DMS53 treated with DMSO at 0.1 percent for 48 hours (cell line): ENCODE results near the gene ATF7.

ENCODE experiments used
- DNase-seq: peaks from one replicate; lab custom pipeline; 2025; ENCODE audit not compliant: unreplicated experiment; lab: John Stamatoyannopoulos, UW

The ATF7 gene

GRCh38 chr12:53532021-53532420, 94.2 kb downstream of the ATF7 start:
- no peak for DNase-seq

GRCh38 chr12:53530920-53531319, 95.3 kb downstream of the ATF7 start:
- DNase-seq: no peak

GRCh38 chr12:53530061-53530460, 96.1 kb downstream of the ATF7 start:
- no peak for DNase-seq

- no peak for DNase-seq
These were observed 101.7 kb downstream of the ATF7 start for GRCh38 chr12:53524476-53524875.

- DNase-seq: no peak
These were observed 103.1 kb downstream of the ATF7 start for GRCh38 chr12:53523131-53523530.

GRCh38 chr12:53518381-53518780, 107.8 kb downstream of the ATF7 start:
- no peak for DNase-seq

- DNase-seq: no peak
These were observed 109.3 kb downstream of the ATF7 start for GRCh38 chr12:53516758-53517455.

- DNase-seq: no peak
These were observed 110.9 kb downstream of the ATF7 start for GRCh38 chr12:53515291-53515680.

- no peak for DNase-seq
These were observed 111.4 kb downstream of the ATF7 start for GRCh38 chr12:53514628-53515290.

- no peak for DNase-seq
These were observed 112.3 kb downstream of the ATF7 start for GRCh38 chr12:53513712-53514410.

GRCh38 chr12:53510181-53510812, 115.9 kb downstream of the ATF7 start:
- DNase-seq: no peak

- peak; percentile 76 for DNase-seq
These were observed 117.5 kb downstream of the ATF7 start for GRCh38 chr12:53508534-53509170.

- no peak for DNase-seq
These were observed 118.6 kb downstream of the ATF7 start for GRCh38 chr12:53507603-53507885.

- DNase-seq: no peak
These were observed 119.1 kb downstream of the ATF7 start, which contains the start of gene NPFF for GRCh38 chr12:53506881-53507602. Gene NPFF (minus strand): TSS chr12:53507484. CDS start chr12:53507474, 10 bp downstream.

GRCh38 chr12:53506450-53506785, 119.8 kb downstream of the ATF7 start:
- no peak for DNase-seq

- DNase-seq: no peak
These were observed 120.4 kb downstream of the ATF7 start for GRCh38 chr12:53505555-53506449.

- DNase-seq: no peak
These were observed 121.1 kb downstream of the ATF7 start for GRCh38 chr12:53505086-53505485.

- no peak for DNase-seq
These were observed 121.9 kb downstream of the ATF7 start for GRCh38 chr12:53504004-53504920.
